ENCODE results near the gene RIMBP2.

The RIMBP2 gene

DNA sequence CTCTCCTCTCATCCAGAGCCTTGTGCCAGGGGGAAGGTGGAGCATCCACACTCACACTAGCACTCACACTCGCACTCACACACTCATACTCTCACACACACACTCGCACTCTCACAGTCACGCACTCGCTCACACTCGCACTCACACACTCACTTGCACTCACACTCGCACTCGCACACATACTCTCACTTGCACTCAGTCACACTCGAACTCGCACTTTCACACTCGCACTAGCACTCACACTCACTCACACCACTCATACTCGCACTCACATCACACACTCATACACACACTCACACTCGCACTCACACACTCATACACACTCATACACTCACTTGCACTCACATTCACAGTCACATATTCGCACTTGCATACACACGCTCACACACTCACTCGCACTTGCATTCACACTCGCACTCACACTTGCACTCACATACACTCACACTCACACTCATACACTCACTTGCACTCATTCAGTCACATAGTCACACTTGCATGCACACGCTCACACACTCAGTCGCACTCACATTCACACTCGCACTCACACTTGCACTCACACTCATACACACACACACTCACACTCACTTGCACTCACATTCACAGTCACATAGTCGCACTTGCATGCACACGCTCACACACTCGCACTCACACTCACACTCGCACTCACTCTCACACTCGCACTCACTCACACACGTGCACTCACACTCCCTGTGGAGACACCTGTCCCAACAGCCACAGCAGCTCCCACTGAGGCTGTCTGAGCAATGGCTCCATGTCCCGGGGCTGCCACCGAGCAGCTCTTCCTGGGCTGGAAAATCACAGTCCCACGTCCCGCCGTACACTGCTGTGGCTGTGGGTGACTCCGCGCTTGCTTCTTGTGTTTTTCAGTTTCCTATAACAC, 12.3 kb upstream of the RIMBP2 start:
- Histone ChIP-seq H3K4me1 (ENCODE audit: control insufficient read depth, insufficient read depth, low read length) (no peaks in the 10 kb centered on the region), H3K27me3 (replicated peaks; ENCODE audit: control insufficient read depth, insufficient read depth, low read length) (peaks cover 2% of the 10 kb centered on the region), H3K36me3 (ENCODE audit: control insufficient read depth, insufficient read depth, low read length, severe bottlenecking) (no peaks in the 10 kb centered on the region), H3K4me3 (ENCODE audit: low read length) (no peak overlapping the region), H3K9ac (ENCODE audit: low read length) (no peak overlapping the region), H3K9me3 (ENCODE audit: control insufficient read depth, low read length) (peaks cover 3% of the 10 kb centered on the region)
- no peak for DNase-seq (ENCODE audit: low read depth)

DNA sequence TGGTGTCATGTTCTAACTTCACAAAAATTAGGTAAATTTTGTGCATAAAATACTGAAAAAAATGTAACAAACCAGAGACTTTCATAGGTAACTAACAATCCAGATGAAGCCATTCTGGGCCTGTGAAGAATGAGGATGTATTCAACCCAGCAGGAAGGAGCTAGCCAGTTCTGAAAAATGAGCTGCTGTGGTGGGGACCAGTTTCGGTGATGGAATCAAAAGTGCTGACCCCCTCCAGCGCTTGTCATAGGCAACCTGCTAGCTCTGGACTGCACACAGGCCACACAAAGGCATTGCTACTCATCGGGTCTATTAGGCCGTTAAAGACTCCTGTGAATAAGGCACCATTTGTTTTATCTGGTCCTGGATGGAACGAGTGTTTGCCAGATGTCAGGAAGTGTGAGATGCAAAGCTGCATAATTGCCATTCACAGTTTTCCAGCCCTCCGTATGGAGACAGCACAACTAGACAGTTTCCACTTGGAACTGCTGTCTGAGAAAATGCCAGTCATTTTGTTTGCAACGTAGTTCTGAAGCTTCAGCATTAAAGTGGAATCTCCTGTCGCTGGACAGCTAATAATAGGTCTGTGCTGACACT, 3.3 kb upstream of the RIMBP2 start:
- H3K27me3 ChIP-seq (replicated peaks; ENCODE audit: control insufficient read depth, insufficient read depth, low read length), result peaks cover 9% of the 10 kb centered on the region
- peaks cover 27% of the 10 kb centered on the region for H3K9me3 ChIP-seq (ENCODE audit: control insufficient read depth, low read length)
- no peak overlapping the region for H3K9ac ChIP-seq (ENCODE audit: low read length)
- H3K4me1 ChIP-seq (ENCODE audit: control insufficient read depth, insufficient read depth, low read length), result no peaks in the 10 kb centered on the region
- DNase-seq (ENCODE audit: low read depth), result no peak
- H3K4me3 ChIP-seq (ENCODE audit: low read length), result no peak overlapping the region
- no peaks in the 10 kb centered on the region for H3K36me3 ChIP-seq (ENCODE audit: control insufficient read depth, insufficient read depth, low read length, severe bottlenecking)

GRCh38 chr12:130717752-130718151, 1.7 kb upstream of the RIMBP2 start:
- H3K36me3 ChIP-seq (ENCODE audit: control insufficient read depth, insufficient read depth, low read length, severe bottlenecking), result no peaks in the 10 kb centered on the region
- H3K4me3 ChIP-seq (ENCODE audit: low read length), result no peak overlapping the region
- peaks cover 18% of the 10 kb centered on the region for H3K9me3 ChIP-seq (ENCODE audit: control insufficient read depth, low read length)
- H3K4me1 ChIP-seq (ENCODE audit: control insufficient read depth, insufficient read depth, low read length), result no peaks in the 10 kb centered on the region
- peaks cover 21% of the 10 kb centered on the region for H3K27me3 ChIP-seq (replicated peaks; ENCODE audit: control insufficient read depth, insufficient read depth, low read length)
- H3K9ac ChIP-seq (ENCODE audit: low read length), result no peak overlapping the region
- DNase-seq (ENCODE audit: low read depth), result no peak

- Histone ChIP-seq H3K36me3 (ENCODE audit: control insufficient read depth, insufficient read depth, low read length, severe bottlenecking) (no peaks in the 10 kb centered on the region), H3K4me1 (ENCODE audit: control insufficient read depth, insufficient read depth, low read length) (no peaks in the 10 kb centered on the region), H3K9me3 (ENCODE audit: control insufficient read depth, low read length) (peaks cover 10% of the 10 kb centered on the region), H3K9ac (ENCODE audit: low read length) (no peak overlapping the region), H3K4me3 (ENCODE audit: low read length) (no peak overlapping the region), H3K27me3 (replicated peaks; ENCODE audit: control insufficient read depth, insufficient read depth, low read length) (peaks cover 24% of the 10 kb centered on the region)
- no peak for DNase-seq (ENCODE audit: low read depth)
These were observed 869 bp upstream of the RIMBP2 start for GRCh38 chr12:130716969-130717366.

DNA sequence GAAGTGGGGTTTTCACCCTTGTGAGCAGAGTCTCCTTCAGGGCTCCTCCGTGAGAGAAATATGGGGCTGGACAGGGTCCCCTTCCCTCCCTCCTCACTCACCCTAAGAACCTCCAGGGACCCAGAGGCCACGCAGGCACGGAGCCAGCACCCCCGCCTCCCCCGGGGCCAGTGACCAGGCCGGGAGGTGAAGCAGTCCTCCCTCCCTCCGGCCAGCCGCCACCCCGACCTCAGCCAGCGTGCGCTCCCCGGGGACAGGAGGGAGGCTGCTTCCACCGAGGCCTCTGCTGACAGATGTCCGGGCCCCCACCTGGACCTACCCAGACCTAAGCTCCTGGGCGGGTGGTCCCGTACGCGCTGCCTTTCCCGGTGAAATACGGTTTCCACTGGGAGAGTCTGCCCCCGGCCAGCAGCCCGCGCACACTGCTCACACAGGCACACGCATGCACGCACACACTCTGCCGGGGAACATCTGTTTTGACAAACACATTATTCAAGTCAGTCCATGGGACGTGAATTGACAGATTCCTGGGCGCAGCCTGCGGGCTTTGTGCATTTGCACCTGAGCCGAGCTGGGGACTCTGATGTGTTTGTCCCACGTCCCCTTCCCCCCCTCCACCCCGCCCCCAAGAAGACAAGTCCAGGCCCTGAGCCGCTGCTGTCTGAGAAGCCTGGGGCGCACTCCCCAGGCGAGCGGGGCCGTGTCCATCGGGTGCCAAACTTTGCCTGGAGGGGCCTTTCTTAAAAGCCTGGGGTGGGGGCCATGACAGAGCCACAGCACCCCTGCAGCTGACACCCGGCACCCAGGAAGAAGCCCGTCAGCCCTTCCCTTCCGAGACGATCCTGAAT, 725 bp downstream of the RIMBP2 start:
- Histone ChIP-seq H3K4me3 (ENCODE audit: low read length) (no peak overlapping the region), H3K9ac (ENCODE audit: low read length) (no peak overlapping the region), H3K36me3 (ENCODE audit: control insufficient read depth, insufficient read depth, low read length, severe bottlenecking) (no peaks in the 10 kb centered on the region), H3K9me3 (ENCODE audit: control insufficient read depth, low read length) (peaks cover 6% of the 10 kb centered on the region), H3K4me1 (ENCODE audit: control insufficient read depth, insufficient read depth, low read length) (no peaks in the 10 kb centered on the region), H3K27me3 (replicated peaks; ENCODE audit: control insufficient read depth, insufficient read depth, low read length) (peaks cover 29% of the 10 kb centered on the region)
- no peak for DNase-seq (ENCODE audit: low read depth)

DNA sequence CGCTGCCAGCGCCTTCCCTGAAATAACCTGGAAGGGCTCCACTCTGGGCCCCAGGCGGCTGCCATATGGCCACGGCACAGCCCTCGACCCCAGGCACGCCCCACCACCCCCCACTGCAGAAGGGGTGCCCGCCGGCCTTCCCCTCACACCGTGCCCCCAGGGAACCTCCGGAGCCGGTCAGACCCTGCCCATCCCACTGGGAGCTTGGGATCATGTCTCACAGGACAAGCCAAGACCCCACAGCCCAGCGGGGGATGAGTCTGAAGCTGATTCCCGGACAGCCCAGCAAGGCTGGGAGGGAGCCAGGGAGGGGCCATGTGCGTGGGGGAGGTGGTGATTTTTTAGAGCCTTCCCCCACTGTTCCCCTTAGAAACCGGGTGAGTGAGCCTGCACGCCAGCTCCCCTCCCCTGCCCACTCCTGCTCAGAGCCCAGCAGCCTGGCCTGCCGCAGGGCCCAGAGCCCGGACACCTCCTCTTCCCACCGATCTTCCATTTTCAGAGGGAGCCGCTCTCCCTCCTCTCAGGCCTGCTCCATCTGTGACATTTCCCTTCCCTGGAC, 1.4 kb downstream of the RIMBP2 start:
- Histone ChIP-seq H3K9me3 (ENCODE audit: control insufficient read depth, low read length) (peaks cover 6% of the 10 kb centered on the region), H3K27me3 (replicated peaks; ENCODE audit: control insufficient read depth, insufficient read depth, low read length) (peaks cover 29% of the 10 kb centered on the region), H3K9ac (ENCODE audit: low read length) (no peak overlapping the region), H3K36me3 (ENCODE audit: control insufficient read depth, insufficient read depth, low read length, severe bottlenecking) (no peaks in the 10 kb centered on the region), H3K4me3 (ENCODE audit: low read length) (no peak overlapping the region), H3K4me1 (ENCODE audit: control insufficient read depth, insufficient read depth, low read length) (no peaks in the 10 kb centered on the region)
- no peak for DNase-seq (ENCODE audit: low read depth)

- Histone ChIP-seq H3K4me3 (ENCODE audit: low read length) (no peak overlapping the region), H3K36me3 (ENCODE audit: control insufficient read depth, insufficient read depth, low read length, severe bottlenecking) (no peaks in the 10 kb centered on the region), H3K9me3 (ENCODE audit: control insufficient read depth, low read length) (peaks cover 6% of the 10 kb centered on the region), H3K27me3 (replicated peaks; ENCODE audit: control insufficient read depth, insufficient read depth, low read length) (peaks cover 29% of the 10 kb centered on the region), H3K9ac (ENCODE audit: low read length) (no peak overlapping the region), H3K4me1 (ENCODE audit: control insufficient read depth, insufficient read depth, low read length) (no peaks in the 10 kb centered on the region)
- no peak for DNase-seq (ENCODE audit: low read depth)
These were observed 2.0 kb downstream of the RIMBP2 start for GRCh38 chr12:130714091-130714590.

GRCh38 chr12:130713581-130713991, 2.5 kb downstream of the RIMBP2 start:
- H3K4me3 ChIP-seq (ENCODE audit: low read length), result no peak overlapping the region
- peaks cover 29% of the 10 kb centered on the region for H3K27me3 ChIP-seq (replicated peaks; ENCODE audit: control insufficient read depth, insufficient read depth, low read length)
- H3K9ac ChIP-seq (ENCODE audit: low read length), result no peak overlapping the region
- DNase-seq (ENCODE audit: low read depth), result no peak
- H3K36me3 ChIP-seq (ENCODE audit: control insufficient read depth, insufficient read depth, low read length, severe bottlenecking), result no peaks in the 10 kb centered on the region
- peaks cover 6% of the 10 kb centered on the region for H3K9me3 ChIP-seq (ENCODE audit: control insufficient read depth, low read length)
- H3K4me1 ChIP-seq (ENCODE audit: control insufficient read depth, insufficient read depth, low read length), result no peaks in the 10 kb centered on the region

GRCh38 chr12:130712346-130713065, 3.6 kb downstream of the RIMBP2 start:
- Histone ChIP-seq H3K9me3 (ENCODE audit: control insufficient read depth, low read length) (peaks cover under 1% of the 10 kb centered on the region), H3K27me3 (replicated peaks; ENCODE audit: control insufficient read depth, insufficient read depth, low read length) (peaks cover 26% of the 10 kb centered on the region), H3K4me3 (ENCODE audit: low read length) (no peak overlapping the region), H3K4me1 (ENCODE audit: control insufficient read depth, insufficient read depth, low read length) (no peaks in the 10 kb centered on the region), H3K9ac (ENCODE audit: low read length) (no peak overlapping the region), H3K36me3 (ENCODE audit: control insufficient read depth, insufficient read depth, low read length, severe bottlenecking) (no peaks in the 10 kb centered on the region)
- no peak for DNase-seq (ENCODE audit: low read depth)

DNA sequence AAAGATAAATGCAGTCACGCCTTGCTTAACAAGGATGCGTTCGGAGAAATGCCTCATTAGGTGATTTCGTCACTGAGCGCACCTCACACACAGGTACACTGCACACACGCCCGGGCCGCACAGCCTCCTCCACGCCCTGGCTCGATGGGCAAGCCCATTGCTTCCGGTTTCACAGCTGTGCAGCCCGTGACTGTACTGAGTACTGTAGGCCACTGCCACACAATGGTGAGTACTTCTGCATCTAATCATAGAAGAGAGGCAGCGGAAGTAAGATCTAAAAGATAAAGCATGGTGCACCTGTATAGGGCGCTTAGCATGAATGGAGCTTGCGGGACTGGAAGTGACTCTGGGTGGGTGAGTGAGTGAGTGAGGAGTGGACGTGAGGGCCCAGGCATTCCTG, 4.3 kb downstream of the RIMBP2 start:
- peaks cover 21% of the 10 kb centered on the region for H3K27me3 ChIP-seq (replicated peaks; ENCODE audit: control insufficient read depth, insufficient read depth, low read length)
- H3K9me3 ChIP-seq (ENCODE audit: control insufficient read depth, low read length), result no peaks in the 10 kb centered on the region
- no peak for DNase-seq (ENCODE audit: low read depth)
- no peak overlapping the region for H3K9ac ChIP-seq (ENCODE audit: low read length)
- H3K4me1 ChIP-seq (ENCODE audit: control insufficient read depth, insufficient read depth, low read length), result no peaks in the 10 kb centered on the region
- H3K4me3 ChIP-seq (ENCODE audit: low read length), result no peak overlapping the region
- H3K36me3 ChIP-seq (ENCODE audit: control insufficient read depth, insufficient read depth, low read length, severe bottlenecking), result no peaks in the 10 kb centered on the region

Measured in adipocyte (in vitro differentiated cells).